Gastroesophageal sphincter (tissue), 4 donors: ENCODE measurements around the gene BTK. TPM values are rescaled to one million over a fixed set of nuclear protein-coding genes. Genes with fewer than 3 reads are reported as not detected.

ENCODE experiments used
- ATAC-seq: fragments of 150-250 bp; one replicate; pipeline ENCODE4 v1.9.1; 2016; ENCODE audit warnings: mild to moderate bottlenecking, moderate library complexity
- H3K27ac ChIP-seq, 4 donors: fragments of 200-600 bp; sonication (generic) in 3 of 4; 1 replicate in 3 of 4; 2 replicates in 1 of 4; pipeline ENCODE4 v1.5.1; 2016 to 2019
- H3K27me3 ChIP-seq: fragments of 200-600 bp; sonication (generic); one replicate; pipeline ENCODE4 v1.5.1; 2019
- H3K36me3 ChIP-seq, 2 donors: fragments of 200-600 bp; sonication (generic); one replicate each; pipeline ENCODE4 v1.5.1; 2019; ENCODE audit warnings: control low read depth in 1 of 2
- H3K4me1 ChIP-seq, 3 donors: fragments of 200-600 bp; sonication (generic); 1 replicate in 2 of 3; 2 replicates in 1 of 3; pipeline ENCODE4 v1.5.1; 2016 to 2019; ENCODE audit warnings: control low read depth in 2 of 3
- H3K4me3 ChIP-seq, 2 donors: fragments of 200-600 bp; sonication (generic); one replicate each; pipeline ENCODE4 v1.5.1; 2019; ENCODE audit warnings: mild to moderate bottlenecking in 1 of 2, moderate library complexity in 1 of 2
- H3K9me3 ChIP-seq, 3 donors: fragments of 200-600 bp; sonication (generic); one replicate each; pipeline ENCODE4 v1.5.1; 2017 to 2019; ENCODE audit warnings: control low read depth in 2 of 3
- CTCF ChIP-seq, 4 experiments: fragments of 200-600 bp in 2 of 4; fragments of 450-650 bp in 2 of 4; sonication (generic) in 1 of 4; IDR thresholded peaks; one replicate each; pipeline ENCODE4 v1.5.1; 2017 to 2019; ENCODE audit warnings: antibody characterized with exemption in 4 of 4, mild to moderate bottlenecking in 2 of 4, moderate library complexity in 2 of 4
- EP300 ChIP-seq: sonication (generic); formaldehyde crosslinking; IDR thresholded peaks from one replicate; pipeline ENCODE4 v1.6.1; 2017; ENCODE audit warnings: antibody characterized with exemption, mild to moderate bottlenecking
- POLR2A ChIP-seq, 2 donors: fragments of 450-650 bp; IDR thresholded peaks; one replicate each; pipeline ENCODE4 v1.6.1; 2017; ENCODE audit warnings: antibody characterized with exemption in 2 of 2, mild to moderate bottlenecking in 2 of 2, moderate library complexity in 1 of 2
- POLR2AphosphoS5 ChIP-seq: sonication (generic); formaldehyde crosslinking; IDR thresholded peaks from one replicate; pipeline ENCODE4 v1.6.1; 2017; ENCODE audit warnings: antibody characterized with exemption
- WGBS, 2 donors: methylation state at CpG; one replicate each; pipeline ENCODE4 v1.1.5; 2018; ENCODE audit warnings: low coverage in 1 of 2; 5-methylcytosine and 5-hydroxymethylcytosine counted together
- total RNA-seq, 4 donors: library from RNA; depleted of rRNA; stranded (reverse); fragments of >200 nt; gene quantifications; one replicate each; pipeline ENCODE4 v1.1.0, GENCODE V29; 2016

The BTK gene
- total RNA-seq, 4 donors from 2014 or later: 2.2 to 14.8 (median 4.5) TPM

- no peak overlapping the region for H3K27ac ChIP-seq
- TF ChIP-seq POLR2A (IDR thresholded peaks at IDR 0.05): no peak
- TF ChIP-seq POLR2AphosphoS5: no peak
- TF ChIP-seq EP300: no peak
- TF ChIP-seq CTCF (IDR thresholded peaks at IDR 0.05): no peak
- H3K9me3 ChIP-seq: no peaks in the 10 kb centered on the region
- peaks cover 0 to 3% (median 0%) of the 10 kb centered on the region in 3 donors for H3K4me1 ChIP-seq
- no peaks in the 10 kb centered on the region for H3K27me3 ChIP-seq
- peaks cover 0 to 19% of the 10 kb centered on the region in 2 donors for H3K36me3 ChIP-seq
- ATAC-seq: no peak
- no peak overlapping the region for H3K4me3 ChIP-seq
These were observed 8.4 kb upstream of the BTK start for GRCh38 chrX:101394372-101394771.

GRCh38 chrX:101393530-101394305 lies 7.7 kb upstream of the BTK start:
- no peak for ATAC-seq
- Histone ChIP-seq H3K9me3 (no peaks in the 10 kb centered on the region), H3K4me1 (peaks cover 0 to 3% (median 0%) of the 10 kb centered on the region in 3 donors), H3K27ac (no peak overlapping the region), H3K4me3 (no peak overlapping the region), H3K36me3 (peaks cover 0 to 19% of the 10 kb centered on the region in 2 donors), H3K27me3 (no peaks in the 10 kb centered on the region)
- no peak for TF ChIP-seq EP300
- TF ChIP-seq CTCF (IDR thresholded peaks at IDR 0.05): no peak
- no peak for TF ChIP-seq POLR2A (IDR thresholded peaks at IDR 0.05)
- TF ChIP-seq POLR2AphosphoS5: no peak
- WGBS, 2 donors: 80 to 85% methylated on average over 3 to 10 of the region's 11 CpGs

- Histone ChIP-seq H3K9me3 (no peaks in the 10 kb centered on the region), H3K36me3 (peaks cover 0 to 19% of the 10 kb centered on the region in 2 donors), H3K4me3 (peak overlapping the region in 1 of 2 donors; percentile 54), H3K4me1 (peaks cover 0 to 3% (median 0%) of the 10 kb centered on the region in 3 donors), H3K27ac (peak overlapping the region in 3 of 4 donors; percentile 78 to 82 (median 79)), H3K27me3 (no peaks in the 10 kb centered on the region)
- WGBS, 2 donors: 63 to 77% methylated on average over 2 to 6 of the region's 6 CpGs
- no peak for TF ChIP-seq EP300
- no peak for TF ChIP-seq CTCF (IDR thresholded peaks at IDR 0.05)
- no peak for TF ChIP-seq POLR2AphosphoS5
- TF ChIP-seq POLR2A (IDR thresholded peaks at IDR 0.05): no peak
- ATAC-seq: no peak
These were observed 5.8 kb upstream of the BTK start for GRCh38 chrX:101391831-101392230.

GRCh38 chrX:101390664-101391525 lies 4.9 kb upstream of the BTK start, which contains the start of gene RPL36A:
Gene RPL36A, plus strand, starts transcription at chrX:101391011. Its CDS starts 33 bp downstream, at chrX:101391044.
- peaks cover 0 to 3% (median 0%) of the 10 kb centered on the region in 3 donors for H3K4me1 ChIP-seq
- H3K36me3 ChIP-seq: peaks cover 0 to 10% of the 10 kb centered on the region in 2 donors
- ATAC-seq: peak; percentile 96
- H3K9me3 ChIP-seq: no peaks in the 10 kb centered on the region
- H3K27me3 ChIP-seq: no peaks in the 10 kb centered on the region
- H3K27ac ChIP-seq: peak within 1 kb of the TSS; percentile 78 to 91 (median 80)
- H3K4me3 ChIP-seq: peak within 1 kb of the TSS; percentile 54 to 92
- 0 to 32% methylated on average over 1 to 20 of the region's 47 CpGs for WGBS, 2 donors
- TF ChIP-seq POLR2AphosphoS5: peak; percentile 96
- TF ChIP-seq CTCF (IDR thresholded peaks at IDR 0.05): peak; percentile 40 to 77 (median 60)
- TF ChIP-seq EP300: no peak
- TF ChIP-seq POLR2A (IDR thresholded peaks at IDR 0.05): peak; percentile 70 to 71
